ENCODE results near the gene FBLN1.
"Not testable (repeated sequence)": the region's sequence is repeated elsewhere in the genome, so short reads cannot be mapped to it uniquely, and the experiment has no call there.

The FBLN1 gene

DNA sequence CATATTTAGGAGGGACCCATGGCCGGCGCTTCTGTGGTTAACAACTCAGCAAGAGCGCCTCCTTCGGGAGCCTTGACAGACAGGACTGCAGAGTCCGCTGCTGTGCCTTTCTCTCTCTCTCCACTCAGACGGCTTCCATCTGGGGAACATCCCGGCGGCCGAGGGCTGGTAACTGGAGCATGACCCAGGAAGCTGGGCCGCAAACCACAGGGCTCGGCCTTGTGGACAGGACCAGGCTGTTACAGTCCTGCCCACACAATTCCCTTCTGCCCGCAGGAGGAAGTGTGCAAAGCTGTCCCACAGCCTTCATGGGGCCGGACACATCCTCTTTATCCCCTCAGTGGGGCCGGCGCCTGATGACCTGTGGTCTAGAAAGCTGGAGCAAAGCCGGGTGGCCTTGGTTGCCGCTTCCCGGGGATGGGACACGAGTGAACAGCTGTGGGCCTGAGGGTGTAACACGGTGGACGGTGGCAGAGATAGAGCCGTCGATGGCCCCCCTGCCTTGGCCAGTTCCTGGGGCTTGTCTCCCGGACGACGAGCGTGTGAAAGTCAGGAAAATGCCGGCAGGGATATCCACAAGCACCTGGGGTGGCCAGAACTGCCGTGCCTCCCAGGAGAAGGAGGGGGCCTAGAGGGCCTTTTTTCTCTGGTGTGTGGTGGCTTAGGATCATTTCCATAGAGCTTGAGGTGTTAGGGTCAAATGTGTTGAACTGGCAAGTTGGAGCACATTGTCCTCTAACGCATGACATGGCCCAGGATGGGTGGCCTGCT is 50.1 kb downstream of the FBLN1 start:
- no peak overlapping the region for H3K4me3 ChIP-seq (ENCODE audit: low read length)
- DNase-seq (ENCODE audit: low read depth, low spot score): no peak

- no peak overlapping the region for H3K4me3 ChIP-seq (ENCODE audit: low read length)
- peak; percentile 50 for DNase-seq (ENCODE audit: low read depth, low spot score)
Observed at GRCh38 chr22:45553351-45554039, 50.8 kb downstream of the FBLN1 start.

DNA sequence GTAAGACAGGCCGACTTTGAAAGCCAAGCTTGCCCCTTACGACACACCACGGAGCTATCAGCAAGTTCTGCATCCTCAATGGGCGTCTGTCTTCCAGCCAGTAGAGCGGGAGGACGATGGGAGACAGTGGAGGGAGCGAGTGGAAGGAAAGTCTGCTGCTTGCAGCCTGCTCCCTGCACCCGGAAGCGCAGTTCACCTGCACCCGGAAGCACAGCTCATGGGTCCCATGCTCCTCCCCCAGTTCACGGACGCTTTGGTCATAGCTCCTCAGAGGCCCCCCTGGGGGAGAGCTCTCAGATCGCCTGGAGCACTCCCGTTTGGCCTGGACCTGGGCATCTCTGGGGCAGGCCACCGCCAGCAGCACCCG is 51.3 kb downstream of the FBLN1 start:
- DNase-seq (ENCODE audit: low read depth, low spot score): no peak
- H3K4me3 ChIP-seq (ENCODE audit: low read length): no peak overlapping the region

DNA sequence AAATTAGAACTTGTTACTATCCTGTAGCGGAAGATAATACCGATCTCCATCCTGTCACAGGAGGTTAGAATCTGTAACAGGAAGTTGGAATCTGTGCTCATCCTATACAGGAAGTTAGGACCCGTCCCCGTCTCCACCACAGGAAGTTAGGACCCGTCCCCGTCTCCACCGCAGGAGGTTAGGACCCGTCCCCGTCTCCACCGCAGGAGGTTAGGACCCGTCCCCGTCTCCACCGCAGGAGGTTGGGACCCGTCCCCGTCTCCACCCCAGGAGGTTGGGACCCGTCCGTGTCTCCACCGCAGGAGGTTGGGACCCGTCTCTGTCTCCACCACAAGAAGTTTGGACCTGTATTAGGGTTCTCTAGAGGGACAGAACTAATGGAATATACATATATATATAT is 52.2 kb downstream of the FBLN1 start:
- no peak overlapping the region for H3K4me3 ChIP-seq (ENCODE audit: low read length)
- DNase-seq (ENCODE audit: low read depth, low spot score): no peak

DNA sequence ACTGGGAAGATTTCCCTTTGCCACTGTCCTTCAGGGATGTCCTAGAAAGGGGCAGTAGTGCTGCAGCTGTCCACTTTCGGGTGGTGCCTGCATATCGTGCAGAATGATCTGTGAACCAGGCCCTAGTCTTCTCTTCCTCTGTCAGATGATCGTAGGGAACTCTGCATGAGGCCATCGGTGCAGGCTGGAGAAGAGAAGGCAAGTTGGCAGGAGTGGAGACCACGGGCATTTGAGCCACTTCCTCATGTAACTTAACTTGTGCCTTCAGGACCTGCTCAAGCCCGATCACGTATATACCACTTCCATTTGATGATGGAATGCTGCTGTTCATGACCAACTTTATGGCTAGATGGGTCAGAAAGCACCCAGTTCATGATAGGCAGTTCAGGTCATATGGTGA is 55.2 kb downstream of the FBLN1 start:
- not testable (repeated sequence) for DNase-seq (ENCODE audit: low read depth, low spot score); H3K4me3 ChIP-seq (ENCODE audit: low read length)

- not testable (repeated sequence) for DNase-seq (ENCODE audit: low read depth, low spot score); H3K4me3 ChIP-seq (ENCODE audit: low read length)
Observed at GRCh38 chr22:45560092-45560491, 57.4 kb downstream of the FBLN1 start.

GRCh38 chr22:45560761-45561160 is 58.1 kb downstream of the FBLN1 start:
- not testable (repeated sequence) for DNase-seq (ENCODE audit: low read depth, low spot score)

DNA sequence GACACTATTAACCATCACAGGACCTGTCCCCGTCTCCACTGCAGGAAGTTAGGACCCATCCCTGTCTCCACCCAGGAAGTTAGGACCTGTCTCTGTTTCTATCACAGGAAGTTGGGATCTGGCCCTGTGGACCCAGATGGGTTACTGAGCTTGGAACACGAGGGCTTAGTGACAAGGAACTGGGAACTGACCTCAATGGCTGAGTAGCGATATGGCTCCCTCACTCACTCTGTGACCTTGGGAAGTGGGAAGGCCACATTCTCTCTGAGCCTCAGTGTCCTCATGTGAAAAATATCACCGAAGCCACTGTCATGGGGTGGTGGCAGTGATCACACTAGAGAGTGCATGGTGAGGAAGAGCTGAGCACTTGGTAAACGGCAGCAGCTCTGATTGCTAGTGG is 59.4 kb downstream of the FBLN1 start:
- DNase-seq (ENCODE audit: low read depth, low spot score): no peak
- no peak overlapping the region for H3K4me3 ChIP-seq (ENCODE audit: low read length)

More at GRCh38 chr22:45560761-45561160, 58.1 kb downstream of the FBLN1 start:
- H3K4me3 ChIP-seq (ENCODE audit: low read length): not testable (repeated sequence)

DNA sequence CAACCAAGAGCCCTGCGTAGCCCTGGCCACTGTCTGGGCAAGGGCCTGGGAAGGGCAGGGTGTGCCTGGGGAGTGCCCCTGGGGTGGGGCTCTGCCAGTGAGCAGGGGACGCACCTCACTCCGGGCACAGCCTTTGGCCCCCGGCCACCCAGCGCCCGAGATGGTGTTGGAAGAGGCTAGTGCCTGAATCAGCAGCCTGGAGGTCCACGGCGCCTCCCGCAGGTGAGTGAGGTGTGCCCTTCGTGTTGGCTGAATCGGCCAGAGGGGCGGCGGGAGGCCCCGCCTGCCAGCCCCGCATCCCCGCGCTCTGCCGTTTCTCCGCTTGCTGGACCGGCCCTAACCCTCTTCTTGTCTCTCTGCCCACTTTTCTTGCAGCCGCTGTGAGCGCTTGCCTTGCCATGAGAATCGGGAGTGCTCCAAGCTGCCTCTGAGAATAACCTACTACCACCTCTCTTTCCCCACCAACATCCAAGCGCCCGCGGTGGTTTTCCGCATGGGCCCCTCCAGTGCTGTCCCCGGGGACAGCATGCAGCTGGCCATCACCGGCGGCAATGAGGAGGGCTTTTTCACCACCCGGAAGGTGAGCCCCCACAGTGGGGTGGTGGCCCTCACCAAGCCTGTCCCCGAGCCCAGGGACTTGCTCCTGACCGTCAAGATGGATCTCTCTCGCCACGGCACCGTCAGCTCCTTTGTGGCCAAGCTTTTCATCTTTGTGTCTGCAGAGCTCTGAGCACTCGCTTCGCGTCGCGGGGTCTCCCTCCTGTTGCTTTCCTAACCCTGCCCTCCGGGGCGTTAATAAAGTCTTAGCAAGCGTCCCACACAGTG is 60.1 kb downstream of the FBLN1 start:
- DNase-seq (ENCODE audit: low read depth, low spot score): no peak
- H3K4me3 ChIP-seq (ENCODE audit: low read length): no peak overlapping the region

- H3K4me3 ChIP-seq (ENCODE audit: low read length): no peak overlapping the region
- no peak for DNase-seq (ENCODE audit: low read depth, low spot score)
Observed at GRCh38 chr22:45563362-45564040, 60.8 kb downstream of the FBLN1 start.

- no peak for DNase-seq (ENCODE audit: low read depth, low spot score)
- H3K4me3 ChIP-seq (ENCODE audit: low read length): no peak overlapping the region
Observed at GRCh38 chr22:45564349-45565030, 61.8 kb downstream of the FBLN1 start.

DNA sequence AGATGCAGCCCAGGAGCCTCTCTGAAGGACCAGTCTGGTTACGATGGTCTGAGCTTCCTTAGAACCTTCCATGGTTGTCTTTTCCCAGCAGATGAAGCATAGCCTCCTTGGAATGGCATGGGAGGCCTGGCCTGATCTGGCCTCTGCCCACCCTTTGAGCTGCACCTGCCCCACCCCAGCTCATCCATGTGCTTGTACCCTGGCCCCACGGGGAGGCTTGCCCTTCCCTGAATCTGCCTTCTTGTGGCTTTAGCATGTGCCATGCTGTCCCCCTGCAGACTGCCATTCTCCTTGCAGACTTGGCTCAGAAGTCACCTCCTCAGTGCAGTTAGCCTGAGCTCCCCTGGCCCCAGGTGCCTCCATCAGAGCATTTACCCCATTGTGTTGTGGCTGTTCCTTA is 62.5 kb downstream of the FBLN1 start:
- H3K4me3 ChIP-seq (ENCODE audit: low read length): no peak overlapping the region
- DNase-seq (ENCODE audit: low read depth, low spot score): no peak

GRCh38 chr22:45565973-45566372 is 63.3 kb downstream of the FBLN1 start:
- no peak for DNase-seq (ENCODE audit: low read depth, low spot score)
- no peak overlapping the region for H3K4me3 ChIP-seq (ENCODE audit: low read length)

- no peak for DNase-seq (ENCODE audit: low read depth, low spot score)
- H3K4me3 ChIP-seq (ENCODE audit: low read length): no peak overlapping the region
Observed at GRCh38 chr22:45568213-45568612, 65.5 kb downstream of the FBLN1 start.

DNA sequence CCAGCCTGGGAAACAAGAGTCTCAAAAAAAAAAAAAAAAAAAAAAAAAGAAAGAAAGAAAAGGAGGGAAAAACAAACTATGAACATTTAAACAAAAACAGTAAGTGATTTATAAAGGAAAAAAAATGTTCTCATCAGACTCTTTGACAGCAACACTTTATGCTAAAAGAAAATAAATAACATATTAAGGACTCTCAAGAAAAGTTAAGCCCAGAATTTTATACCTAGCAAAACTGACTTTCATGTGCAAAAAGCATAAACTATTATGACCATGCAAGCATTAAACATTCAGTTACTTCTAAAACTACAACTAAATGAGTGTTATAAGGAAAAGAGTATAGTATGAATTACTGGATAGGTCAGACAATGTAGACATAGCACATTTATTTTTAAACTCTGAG is 68.4 kb downstream of the FBLN1 start:
- H3K4me3 ChIP-seq (ENCODE audit: low read length): no peak overlapping the region
- DNase-seq (ENCODE audit: low read depth, low spot score): no peak

- no peak for DNase-seq (ENCODE audit: low read depth, low spot score)
- H3K4me3 ChIP-seq (ENCODE audit: low read length): no peak overlapping the region
Observed at GRCh38 chr22:45572444-45572843, 69.8 kb downstream of the FBLN1 start.

- H3K4me3 ChIP-seq (ENCODE audit: low read length): no peak overlapping the region
- no peak for DNase-seq (ENCODE audit: low read depth, low spot score)
Observed at GRCh38 chr22:45574069-45574703, 71.5 kb downstream of the FBLN1 start.

DNA sequence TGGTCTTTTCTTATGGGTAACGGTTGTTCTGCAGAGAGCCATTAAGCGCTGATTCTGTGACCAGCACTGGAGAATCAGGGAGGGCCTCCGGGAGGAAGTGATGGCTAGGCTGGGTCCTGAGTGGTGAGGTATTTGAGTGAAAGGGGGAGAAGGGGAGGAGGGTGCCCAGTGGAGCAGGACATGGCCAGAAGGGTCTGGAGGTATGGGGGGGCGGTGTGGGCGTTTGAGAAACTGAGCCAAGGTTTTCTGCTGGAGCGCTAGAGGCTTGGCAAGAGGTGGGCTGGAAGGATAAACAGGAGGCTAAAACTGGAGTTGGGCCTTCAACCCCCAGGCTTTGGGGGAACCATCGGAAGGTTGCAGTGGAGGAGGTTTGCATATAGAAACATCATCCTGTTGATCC is 72.5 kb downstream of the FBLN1 start:
- H3K4me3 ChIP-seq (ENCODE audit: low read length): no peak overlapping the region
- DNase-seq (ENCODE audit: low read depth, low spot score): no peak
